Ascending aorta (tissue), 2 donors: ENCODE results near the gene CD40. TPM values are rescaled to one million over a fixed set of nuclear protein-coding genes. Genes with fewer than 3 reads are reported as not detected.

Experiments
- DNase-seq, 2 donors: peaks; one replicate each; pipeline ENCODE4 v3.0.0-alpha.2; 2019; ENCODE audit warnings: low spot score in 2 of 2
- H3K27ac ChIP-seq, 2 donors: fragments of 200-600 bp; sonication (generic); one replicate each; pipeline ENCODE4 v1.5.1; 2016 to 2017; ENCODE audit warnings: mild to moderate bottlenecking in 1 of 2
- H3K27me3 ChIP-seq: fragments of 200-600 bp; sonication (generic); one replicate; pipeline ENCODE4 v1.5.1; 2017
- H3K36me3 ChIP-seq, 2 donors: fragments of 200-600 bp; sonication (generic); one replicate each; pipeline ENCODE4 v1.5.1; 2016
- H3K4me1 ChIP-seq, 2 donors: fragments of 200-600 bp; sonication (generic); one replicate each; pipeline ENCODE4 v1.5.1; 2016 to 2017; ENCODE audit warnings: mild to moderate bottlenecking in 1 of 2
- H3K4me3 ChIP-seq, 2 donors: fragments of 200-600 bp; sonication (generic); one replicate each; pipeline ENCODE4 v1.5.1; 2016 to 2017; ENCODE audit warnings: mild to moderate bottlenecking in 1 of 2
- H3K9me3 ChIP-seq, 2 donors: fragments of 200-600 bp; sonication (generic); one replicate each; pipeline ENCODE4 v1.5.1; 2016
- CTCF ChIP-seq, 3 experiments: fragments of 200-600 bp in 2 of 3; fragments of 450-650 bp in 1 of 3; sonication (generic) in 2 of 3; IDR thresholded peaks; one replicate each; pipeline ENCODE4 v1.5.1; 2016 to 2019; ENCODE audit warnings: antibody characterized with exemption in 3 of 3, mild to moderate bottlenecking in 1 of 3, moderate library complexity in 1 of 3
- intact Hi-C: fragments of 100-400 bp; cut with DNase I; formaldehyde crosslinking; loops from one replicate; pipeline ENCODE4 v1.15.1; 2023
- total RNA-seq: library from RNA; depleted of rRNA; stranded (reverse); fragments of >200 nt; gene quantifications from one replicate; pipeline ENCODE4 v1.1.0, GENCODE V29; 2016

The CD40 gene
- total RNA-seq, 1 donor from 2014 or later = 34.7 TPM

DNA sequence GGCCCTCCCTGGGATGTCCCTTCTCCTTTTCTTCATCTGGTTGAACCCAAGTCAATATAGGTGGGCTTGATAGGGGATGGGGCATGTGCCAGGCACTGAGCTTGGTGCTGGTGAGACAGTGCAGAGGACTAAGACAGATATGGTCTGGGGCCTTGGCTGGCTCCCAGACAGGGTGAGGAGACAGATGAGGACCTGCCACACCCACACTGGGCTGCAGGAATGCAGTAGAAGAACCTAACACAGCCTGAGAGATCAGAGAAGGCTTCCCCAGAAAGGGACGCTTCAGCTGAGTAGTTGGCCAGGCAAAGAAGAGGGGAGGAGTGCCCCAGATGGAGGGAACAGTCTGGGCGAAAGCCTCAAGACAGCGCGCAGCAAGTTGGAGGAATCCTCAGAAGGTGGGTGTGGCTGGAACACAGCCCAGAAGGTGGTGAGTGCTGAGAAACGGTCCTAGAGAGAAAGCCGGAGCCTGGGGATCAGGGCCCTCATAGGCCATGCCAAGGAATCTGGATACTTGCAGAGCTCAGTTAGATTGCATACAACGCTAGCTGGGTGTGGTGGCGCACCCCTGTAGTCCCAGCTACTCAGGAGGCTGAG, 26.4 kb downstream of the CD40 start:
- H3K4me1 ChIP-seq = no peaks in the 10 kb centered on the region
- DNase-seq = no peak
- intact Hi-C loops = no loop called here
- H3K36me3 ChIP-seq = no peaks in the 10 kb centered on the region
- H3K27ac ChIP-seq = no peak overlapping the region
- no peak for TF ChIP-seq CTCF (IDR thresholded peaks at IDR 0.05)
- H3K27me3 ChIP-seq = no peaks in the 10 kb centered on the region
- H3K9me3 ChIP-seq = no peaks in the 10 kb centered on the region
- no peak overlapping the region for H3K4me3 ChIP-seq

DNA sequence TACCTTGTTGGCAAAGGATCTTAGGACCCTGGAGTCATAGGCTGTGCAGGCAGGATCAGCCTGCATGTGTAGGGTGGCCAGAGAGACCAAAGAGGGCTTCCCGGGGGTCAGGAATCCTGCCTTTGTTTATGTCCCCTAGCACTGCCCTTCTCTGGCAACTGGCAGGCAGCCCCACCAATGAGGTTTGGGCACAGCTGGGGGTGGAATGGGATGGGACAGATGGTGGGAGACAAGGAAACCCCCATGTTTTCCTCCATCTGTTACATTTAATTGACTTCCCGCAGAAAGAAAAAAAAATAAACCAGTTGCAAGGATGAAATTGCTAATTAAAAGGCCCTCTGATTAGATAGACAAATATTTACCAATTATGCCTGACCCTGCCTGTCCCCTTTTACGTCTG, 27.6 kb downstream of the CD40 start:
- Histone ChIP-seq H3K27me3 (no peaks in the 10 kb centered on the region), H3K4me3 (no peak overlapping the region), H3K27ac (no peak overlapping the region), H3K36me3 (no peaks in the 10 kb centered on the region), H3K4me1 (no peaks in the 10 kb centered on the region), H3K9me3 (no peaks in the 10 kb centered on the region)
- no peak for TF ChIP-seq CTCF (IDR thresholded peaks at IDR 0.05)
- intact Hi-C loops = no loop called here
- no peak for DNase-seq

DNA sequence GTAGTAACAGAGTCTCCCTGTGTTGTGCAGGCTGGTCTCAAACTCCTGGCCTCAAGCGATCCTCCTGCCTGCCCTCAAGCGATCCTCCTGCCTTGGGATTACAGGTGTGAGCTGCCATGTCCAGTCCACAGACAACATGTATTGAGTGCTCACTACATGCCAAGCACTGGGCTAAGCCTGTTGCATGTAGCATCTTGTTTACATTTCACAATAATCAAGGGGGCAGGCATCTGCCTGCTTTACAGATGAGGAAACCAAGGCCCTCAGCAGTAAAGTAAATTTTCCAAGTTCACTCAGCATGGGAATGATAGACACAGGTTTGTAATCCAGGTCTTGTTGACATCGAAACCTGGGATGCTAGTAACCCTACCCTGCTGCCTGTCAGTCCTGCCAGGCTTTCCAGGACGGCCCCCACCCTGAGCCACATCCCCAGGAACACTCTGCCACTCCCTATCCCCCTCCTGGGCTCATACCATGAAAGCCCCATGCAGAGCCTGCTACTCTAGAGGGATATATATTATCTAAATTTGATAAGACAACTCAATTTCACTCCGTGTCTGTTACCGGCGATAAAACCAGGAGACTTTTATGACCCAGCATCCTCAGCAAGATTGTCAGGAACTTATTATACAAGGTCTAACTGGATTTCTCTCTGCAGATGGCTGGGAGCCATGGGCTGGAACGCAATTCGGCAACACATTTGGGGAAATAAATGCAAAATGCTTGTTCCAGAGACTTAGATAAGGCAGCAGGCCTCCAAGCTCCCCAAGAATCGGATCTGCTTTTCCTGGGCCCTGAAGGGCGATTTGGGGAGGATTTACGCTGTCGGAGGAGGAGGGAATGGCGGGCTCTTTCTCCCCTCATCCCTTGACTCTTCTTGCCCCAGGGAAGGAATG, 30.4 kb downstream of the CD40 start:
- no peak overlapping the region for H3K4me3 ChIP-seq
- no peaks in the 10 kb centered on the region for H3K9me3 ChIP-seq
- intact Hi-C loops = no loop called here
- no peaks in the 10 kb centered on the region for H3K36me3 ChIP-seq
- no peaks in the 10 kb centered on the region for H3K27me3 ChIP-seq
- DNase-seq = no peak
- no peak for TF ChIP-seq CTCF (IDR thresholded peaks at IDR 0.05)
- no peak overlapping the region for H3K27ac ChIP-seq
- no peaks in the 10 kb centered on the region for H3K4me1 ChIP-seq

GRCh38 chr20:46150943-46151342, 32.8 kb downstream of the CD40 start:
- no peak for TF ChIP-seq CTCF (IDR thresholded peaks at IDR 0.05)
- Histone ChIP-seq H3K4me1 (no peaks in the 10 kb centered on the region), H3K4me3 (no peak overlapping the region), H3K36me3 (no peaks in the 10 kb centered on the region), H3K9me3 (no peaks in the 10 kb centered on the region), H3K27ac (no peak overlapping the region), H3K27me3 (no peaks in the 10 kb centered on the region)
- no peak for DNase-seq
- intact Hi-C loops = no loop called here

GRCh38 chr20:46151936-46152335, 33.8 kb downstream of the CD40 start:
- H3K4me1 ChIP-seq = no peaks in the 10 kb centered on the region
- intact Hi-C loops = no loop called here
- no peaks in the 10 kb centered on the region for H3K27me3 ChIP-seq
- H3K9me3 ChIP-seq = no peaks in the 10 kb centered on the region
- TF ChIP-seq CTCF (IDR thresholded peaks at IDR 0.05) = peak in 1 of 3 experiments; percentile 6
- no peaks in the 10 kb centered on the region for H3K36me3 ChIP-seq
- DNase-seq = no peak
- H3K4me3 ChIP-seq = no peak overlapping the region
- no peak overlapping the region for H3K27ac ChIP-seq
